ENCODE results near the gene MSI2.

GRCh38 chr17:57639381-57639780 is 383.1 kb downstream of the MSI2 start:
- TF ChIP-seq POLR2AphosphoS5 (IDR thresholded peaks at IDR 0.05; ENCODE audit: control insufficient read depth, insufficient read depth, low read depth, low read length), result no peak
- no peak for TF ChIP-seq E4F1 (CRISPR knock-in tag; IDR thresholded peaks at IDR 0.05; ENCODE audit: borderline replicate concordance)
- TF ChIP-seq, protein P1, sequence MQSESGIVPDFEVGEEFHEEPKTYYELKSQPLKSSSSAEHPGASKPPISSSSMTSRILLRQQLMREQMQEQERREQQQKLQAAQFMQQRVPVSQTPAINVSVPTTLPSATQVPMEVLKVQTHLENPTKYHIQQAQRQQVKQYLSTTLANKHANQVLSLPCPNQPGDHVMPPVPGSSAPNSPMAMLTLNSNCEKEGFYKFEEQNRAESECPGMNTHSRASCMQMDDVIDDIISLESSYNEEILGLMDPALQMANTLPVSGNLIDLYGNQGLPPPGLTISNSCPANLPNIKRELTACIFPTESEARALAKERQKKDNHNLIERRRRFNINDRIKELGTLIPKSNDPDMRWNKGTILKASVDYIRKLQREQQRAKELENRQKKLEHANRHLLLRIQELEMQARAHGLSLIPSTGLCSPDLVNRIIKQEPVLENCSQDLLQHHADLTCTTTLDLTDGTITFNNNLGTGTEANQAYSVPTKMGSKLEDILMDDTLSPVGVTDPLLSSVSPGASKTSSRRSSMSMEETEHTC (IDR thresholded peaks at IDR 0.05), result no peak
- TF ChIP-seq FOXA1 (IDR thresholded peaks at IDR 0.05; ENCODE audit: borderline replicate concordance), result no peak
- TF ChIP-seq, protein P2, sequence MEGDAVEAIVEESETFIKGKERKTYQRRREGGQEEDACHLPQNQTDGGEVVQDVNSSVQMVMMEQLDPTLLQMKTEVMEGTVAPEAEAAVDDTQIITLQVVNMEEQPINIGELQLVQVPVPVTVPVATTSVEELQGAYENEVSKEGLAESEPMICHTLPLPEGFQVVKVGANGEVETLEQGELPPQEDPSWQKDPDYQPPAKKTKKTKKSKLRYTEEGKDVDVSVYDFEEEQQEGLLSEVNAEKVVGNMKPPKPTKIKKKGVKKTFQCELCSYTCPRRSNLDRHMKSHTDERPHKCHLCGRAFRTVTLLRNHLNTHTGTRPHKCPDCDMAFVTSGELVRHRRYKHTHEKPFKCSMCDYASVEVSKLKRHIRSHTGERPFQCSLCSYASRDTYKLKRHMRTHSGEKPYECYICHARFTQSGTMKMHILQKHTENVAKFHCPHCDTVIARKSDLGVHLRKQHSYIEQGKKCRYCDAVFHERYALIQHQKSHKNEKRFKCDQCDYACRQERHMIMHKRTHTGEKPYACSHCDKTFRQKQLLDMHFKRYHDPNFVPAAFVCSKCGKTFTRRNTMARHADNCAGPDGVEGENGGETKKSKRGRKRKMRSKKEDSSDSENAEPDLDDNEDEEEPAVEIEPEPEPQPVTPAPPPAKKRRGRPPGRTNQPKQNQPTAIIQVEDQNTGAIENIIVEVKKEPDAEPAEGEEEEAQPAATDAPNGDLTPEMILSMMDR (IDR thresholded peaks at IDR 0.05 in 2 of 3, conservative IDR thresholded peaks at IDR 0.05 in 1 of 3; ENCODE audit: insufficient read depth in 2 of 3, low read depth in 1 of 3, low read length in 3 of 3), result no peak
- no peak for TF ChIP-seq TAF1 (IDR thresholded peaks at IDR 0.05; ENCODE audit: control insufficient read depth, extremely low read depth, insufficient read depth, low read length, severe bottlenecking)
- no peak for TF ChIP-seq ETV6 (IDR thresholded peaks at IDR 0.05; ENCODE audit: borderline replicate concordance in 1 of 2, low read depth in 2 of 2, low read length in 1 of 2)
- TF ChIP-seq ETV6 (CRISPR knock-in tag; IDR thresholded peaks at IDR 0.05; ENCODE audit: borderline replicate concordance), result no peak
- TF ChIP-seq STAT5B (CRISPR knock-in tag; IDR thresholded peaks at IDR 0.05), result no peak
- TF ChIP-seq CHD4 (IDR thresholded peaks at IDR 0.05; ENCODE audit: insufficient read depth, insufficient replicate concordance, low read depth, low read length, poor library complexity, severe bottlenecking), result no peak
- TF ChIP-seq HIVEP1 (CRISPR knock-in tag; IDR thresholded peaks at IDR 0.05), result no peak
- TF ChIP-seq E2F3 (CRISPR knock-in tag; IDR thresholded peaks at IDR 0.05), result no peak
- TF ChIP-seq ARNT (IDR thresholded peaks at IDR 0.05), result no peak

Data from K562 (cell line).